Measurements from ENCODE around the gene CDC20. TPM values are rescaled to one million over a fixed set of nuclear protein-coding genes. Genes with fewer than 3 reads are reported as not detected.

The CDC20 gene
- total RNA-seq, 1 experiment from 2014 or later: 134 TPM

- DNase-seq: no peak
- TF ChIP-seq, protein P1, sequence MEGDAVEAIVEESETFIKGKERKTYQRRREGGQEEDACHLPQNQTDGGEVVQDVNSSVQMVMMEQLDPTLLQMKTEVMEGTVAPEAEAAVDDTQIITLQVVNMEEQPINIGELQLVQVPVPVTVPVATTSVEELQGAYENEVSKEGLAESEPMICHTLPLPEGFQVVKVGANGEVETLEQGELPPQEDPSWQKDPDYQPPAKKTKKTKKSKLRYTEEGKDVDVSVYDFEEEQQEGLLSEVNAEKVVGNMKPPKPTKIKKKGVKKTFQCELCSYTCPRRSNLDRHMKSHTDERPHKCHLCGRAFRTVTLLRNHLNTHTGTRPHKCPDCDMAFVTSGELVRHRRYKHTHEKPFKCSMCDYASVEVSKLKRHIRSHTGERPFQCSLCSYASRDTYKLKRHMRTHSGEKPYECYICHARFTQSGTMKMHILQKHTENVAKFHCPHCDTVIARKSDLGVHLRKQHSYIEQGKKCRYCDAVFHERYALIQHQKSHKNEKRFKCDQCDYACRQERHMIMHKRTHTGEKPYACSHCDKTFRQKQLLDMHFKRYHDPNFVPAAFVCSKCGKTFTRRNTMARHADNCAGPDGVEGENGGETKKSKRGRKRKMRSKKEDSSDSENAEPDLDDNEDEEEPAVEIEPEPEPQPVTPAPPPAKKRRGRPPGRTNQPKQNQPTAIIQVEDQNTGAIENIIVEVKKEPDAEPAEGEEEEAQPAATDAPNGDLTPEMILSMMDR (IDR thresholded peaks at IDR 0.05; ENCODE audit: unreplicated experiment): no peak
- Mint-ChIP-seq H3K9me3 (ENCODE audit: low read depth, unreplicated experiment) (no peaks in the 10 kb centered on the region), H3K27ac (ENCODE audit: unreplicated experiment) (no peak overlapping the region), H3K36me3 (ENCODE audit: insufficient read depth, unreplicated experiment) (peaks cover 19% of the 10 kb centered on the region), H3K4me3 (ENCODE audit: low read depth, unreplicated experiment) (no peak overlapping the region), H3K4me1 (ENCODE audit: low read depth, unreplicated experiment) (peaks cover 10% of the 10 kb centered on the region), H3K27me3 (ENCODE audit: unreplicated experiment) (no peaks in the 10 kb centered on the region)
- BruUV-seq (replicated peaks): no TSS peak
- CTCF ChIA-PET: no interaction called here
- intact Hi-C loops (cut with micrococcal nuclease; ENCODE audit: unreplicated experiment): no loop called here
Observed at GRCh38 chr1:43354471-43354870, 4.3 kb upstream of the CDC20 start.

DNA sequence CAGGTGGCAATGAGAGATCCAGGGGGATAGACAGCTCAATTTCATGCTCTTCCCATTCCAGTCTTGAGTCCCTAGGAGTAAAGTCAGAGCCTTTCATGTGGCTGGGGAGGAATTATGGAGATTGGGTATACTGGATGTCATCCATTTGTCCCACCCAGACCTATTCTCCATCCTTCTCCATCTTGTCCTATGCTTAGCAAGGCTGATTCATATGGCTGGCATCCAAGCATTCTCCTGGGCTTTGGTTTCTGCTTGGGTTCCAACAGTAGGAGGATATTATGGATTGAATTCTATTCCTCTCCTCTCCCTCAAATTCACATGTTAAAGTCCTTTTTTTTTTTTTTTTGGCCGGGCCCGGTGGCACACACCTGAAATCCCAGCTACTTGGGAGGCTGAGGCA, 3.8 kb upstream of the CDC20 start:
- BruUV-seq (replicated peaks): no TSS peak
- H3K4me3 Mint-ChIP-seq (ENCODE audit: low read depth, unreplicated experiment): no peak overlapping the region
- no peak overlapping the region for H3K27ac Mint-ChIP-seq (ENCODE audit: unreplicated experiment)
- peaks cover 20% of the 10 kb centered on the region for H3K36me3 Mint-ChIP-seq (ENCODE audit: insufficient read depth, unreplicated experiment)
- intact Hi-C loops (cut with micrococcal nuclease; ENCODE audit: unreplicated experiment): loop anchor here (5.0 kb wide), 1 partner anchor 118 kb away; no protein-coding TSS in a partner anchor
- DNase-seq: no peak
- TF ChIP-seq, protein P1 (IDR thresholded peaks at IDR 0.05; ENCODE audit: unreplicated experiment): no peak
- peaks cover 10% of the 10 kb centered on the region for H3K4me1 Mint-ChIP-seq (ENCODE audit: low read depth, unreplicated experiment)
- CTCF ChIA-PET: interaction anchor here (0.6 kb wide), 1 partner anchor 112 kb away, joined by 3 read pairs; no protein-coding TSS in a partner anchor
- no peaks in the 10 kb centered on the region for H3K27me3 Mint-ChIP-seq (ENCODE audit: unreplicated experiment)
- no peaks in the 10 kb centered on the region for H3K9me3 Mint-ChIP-seq (ENCODE audit: low read depth, unreplicated experiment)

GRCh38 chr1:43357251-43357650, 1.5 kb upstream of the CDC20 start:
- intact Hi-C loops (cut with micrococcal nuclease; ENCODE audit: unreplicated experiment): loop anchor here (5.0 kb wide), 1 partner anchor 120 kb away; no protein-coding TSS in a partner anchor
- Mint-ChIP-seq H3K27ac (ENCODE audit: unreplicated experiment) (no peak overlapping the region), H3K36me3 (ENCODE audit: insufficient read depth, unreplicated experiment) (peaks cover 43% of the 10 kb centered on the region), H3K4me1 (ENCODE audit: low read depth, unreplicated experiment) (peaks cover 28% of the 10 kb centered on the region), H3K9me3 (ENCODE audit: low read depth, unreplicated experiment) (no peaks in the 10 kb centered on the region), H3K27me3 (ENCODE audit: unreplicated experiment) (no peaks in the 10 kb centered on the region), H3K4me3 (ENCODE audit: low read depth, unreplicated experiment) (no peak overlapping the region)
- no TSS peak for BruUV-seq (replicated peaks)
- TF ChIP-seq, protein P1 (IDR thresholded peaks at IDR 0.05; ENCODE audit: unreplicated experiment): no peak
- DNase-seq: no peak
- CTCF ChIA-PET: no interaction called here

DNA sequence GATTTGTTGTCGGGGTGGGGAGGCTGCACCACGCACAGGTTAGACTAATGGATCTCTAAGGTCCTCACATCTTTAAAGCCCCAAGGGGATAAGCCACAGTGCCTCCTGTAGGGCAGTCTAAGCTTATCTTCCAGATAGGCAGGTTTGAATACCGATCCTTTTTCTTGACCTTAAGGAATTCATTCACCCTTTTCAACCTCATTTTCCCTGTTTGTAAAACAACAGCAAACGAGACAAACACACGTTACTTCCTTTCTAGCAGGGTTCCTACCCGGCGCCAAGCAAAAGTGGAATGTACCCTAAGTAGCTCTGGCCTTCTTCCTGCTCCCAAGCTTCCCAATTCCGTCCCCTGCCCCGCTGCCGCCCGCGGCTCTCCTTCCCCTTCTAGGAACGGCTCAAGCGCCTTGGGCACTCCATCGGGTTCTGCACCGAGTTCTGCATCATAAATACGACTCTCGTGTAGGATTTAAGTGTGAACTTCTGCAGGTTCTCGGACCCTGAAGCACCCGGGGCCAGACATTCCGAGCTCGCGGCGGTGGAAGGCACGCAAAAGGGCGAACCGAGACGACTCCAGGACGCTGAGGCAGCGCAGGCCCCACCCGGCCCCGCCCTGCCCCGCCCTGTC, 548 bp upstream of the CDC20 start:
- H3K27me3 Mint-ChIP-seq (ENCODE audit: unreplicated experiment): no peaks in the 10 kb centered on the region
- H3K4me1 Mint-ChIP-seq (ENCODE audit: low read depth, unreplicated experiment): peaks cover 28% of the 10 kb centered on the region
- peak overlapping the region; percentile 84 for H3K27ac Mint-ChIP-seq (ENCODE audit: unreplicated experiment)
- CTCF ChIA-PET: interaction anchor here (0.6 to 1.9 kb wide), 10 partner anchors 10 to 913 kb away, joined by 3 to 14 read pairs (median 7); partner anchors contain the start of genes C1orf210 and ELOVL1
- H3K4me3 Mint-ChIP-seq (ENCODE audit: low read depth, unreplicated experiment): peak overlapping the region; percentile 81
- BruUV-seq (replicated peaks): TSS peak; percentile 67
- no peaks in the 10 kb centered on the region for H3K9me3 Mint-ChIP-seq (ENCODE audit: low read depth, unreplicated experiment)
- TF ChIP-seq, protein P1 (IDR thresholded peaks at IDR 0.05; ENCODE audit: unreplicated experiment): peak; percentile 56
- intact Hi-C loops (cut with micrococcal nuclease; ENCODE audit: unreplicated experiment): loop anchor here (5.0 kb wide), 1 partner anchor 121 kb away; no protein-coding TSS in a partner anchor
- DNase-seq: peak; percentile 42
- peaks cover 53% of the 10 kb centered on the region for H3K36me3 Mint-ChIP-seq (ENCODE audit: insufficient read depth, unreplicated experiment)
